Fibroblast of skin of scalp (primary cell): ENCODE results near the gene TIAM1.

ENCODE experiments used
- DNase-seq: peaks from one replicate; pipeline ENCODE4 v3.0.0-alpha.2; 2013

Gene TIAM1

GRCh38 chr21:31162079-31162699, 181.9 kb downstream of the TIAM1 start:
- no peak for DNase-seq

DNA sequence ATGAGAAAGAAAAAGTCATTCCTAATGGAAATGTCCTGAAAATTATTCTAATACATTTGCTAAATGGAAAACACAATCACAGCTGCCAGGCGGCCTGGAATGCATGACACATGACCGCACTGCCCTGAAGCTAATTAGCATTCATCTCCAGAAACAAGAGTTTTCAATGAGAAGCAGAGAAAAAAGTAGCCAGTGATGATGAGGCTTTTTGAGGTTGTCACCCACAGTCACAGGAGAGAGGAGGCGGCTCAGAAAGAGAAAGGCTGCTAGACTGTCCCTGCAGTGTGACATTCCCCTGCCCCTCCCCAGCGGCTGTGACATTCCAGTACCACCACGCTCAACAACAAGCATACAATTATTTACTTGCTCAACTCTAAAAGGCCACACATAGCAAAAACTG, 182.9 kb downstream of the TIAM1 start:
- peak; percentile 75 for DNase-seq

DNA sequence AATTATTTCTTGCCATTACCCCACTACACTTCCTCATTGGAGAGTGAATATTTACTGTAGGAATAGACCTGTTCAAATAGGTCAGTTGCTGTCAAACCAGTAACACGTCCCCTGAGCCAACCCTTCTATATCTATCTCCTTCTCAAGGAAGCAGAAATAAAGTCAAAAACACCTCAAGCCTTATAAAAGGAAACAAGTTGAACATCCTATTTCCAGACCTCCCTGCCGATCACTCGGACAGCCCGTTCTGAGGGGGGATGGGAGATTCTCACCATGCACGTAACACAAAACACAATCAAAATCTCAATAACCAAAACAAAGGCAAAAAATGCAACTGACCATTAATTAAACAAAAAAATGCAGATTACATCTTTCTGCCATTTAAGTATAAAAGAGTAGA, 184.3 kb downstream of the TIAM1 start:
- DNase-seq: no peak

- no peak for DNase-seq
Measured at GRCh38 chr21:31158789-31159581, 185.1 kb downstream of the TIAM1 start.

DNA sequence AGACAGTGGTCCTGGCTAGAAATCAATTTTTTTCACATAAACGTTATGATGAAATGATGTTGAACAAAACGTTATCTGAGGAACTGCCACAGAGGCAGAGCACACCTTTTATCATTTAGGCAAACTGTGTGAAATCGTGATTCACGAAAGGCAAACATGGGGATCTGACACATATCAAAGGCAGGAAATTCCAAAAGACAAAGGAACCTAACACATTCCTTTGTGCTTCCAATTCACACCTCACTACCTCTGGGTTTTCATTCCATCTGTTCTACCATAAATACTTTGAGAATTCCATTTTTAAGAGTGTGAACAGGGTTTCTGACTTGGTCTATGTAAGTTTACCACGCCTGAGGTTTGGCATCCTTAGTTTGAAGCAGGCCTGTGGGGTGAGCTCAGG, 186.3 kb downstream of the TIAM1 start:
- DNase-seq: no peak

GRCh38 chr21:31156662-31157061, 187.4 kb downstream of the TIAM1 start:
- no peak for DNase-seq

- no peak for DNase-seq
Measured at GRCh38 chr21:31156169-31156568, 187.9 kb downstream of the TIAM1 start.

DNA sequence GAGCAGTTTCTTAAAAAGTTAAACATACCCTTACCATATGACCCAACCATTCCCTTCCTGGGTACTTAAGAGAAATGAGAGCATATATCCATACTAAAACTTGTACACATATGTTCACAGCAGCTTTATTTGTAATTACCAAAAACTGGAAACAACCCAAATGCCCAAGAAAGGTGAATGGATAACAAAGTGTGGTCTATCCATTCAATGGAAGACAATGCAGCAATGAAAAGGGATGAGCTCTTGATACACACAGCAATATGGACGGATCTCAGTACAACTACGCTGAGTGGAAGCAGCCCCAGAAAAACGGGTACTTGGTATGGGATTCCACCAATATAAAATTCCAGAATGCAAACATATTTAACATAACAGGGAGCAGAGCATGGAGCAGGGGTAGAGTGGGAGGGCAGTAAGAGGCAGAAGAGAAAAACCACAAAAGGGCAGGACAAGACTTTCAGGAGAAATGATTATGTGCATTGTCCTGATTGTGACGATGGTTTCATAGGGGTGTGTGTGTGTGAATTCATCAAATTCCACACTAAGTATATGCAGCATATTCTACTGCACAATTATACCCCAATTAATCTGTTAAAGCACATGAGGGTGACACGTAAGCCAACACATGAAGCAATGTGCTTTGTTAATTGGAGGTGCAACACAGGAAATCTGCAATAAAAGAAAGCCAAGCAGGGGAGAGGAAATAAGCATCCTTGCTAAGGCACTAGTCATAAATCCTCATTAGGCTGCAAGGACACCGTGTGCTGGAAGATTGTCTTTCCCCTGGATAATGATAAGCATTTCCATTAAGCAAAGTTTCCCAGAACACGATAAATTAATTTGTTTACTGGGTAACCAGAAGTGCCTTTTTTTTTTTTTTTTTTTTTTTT, 192.7 kb downstream of the TIAM1 start:
- no peak for DNase-seq

- DNase-seq: no peak
Measured at GRCh38 chr21:31145274-31145673, 198.8 kb downstream of the TIAM1 start.

DNA sequence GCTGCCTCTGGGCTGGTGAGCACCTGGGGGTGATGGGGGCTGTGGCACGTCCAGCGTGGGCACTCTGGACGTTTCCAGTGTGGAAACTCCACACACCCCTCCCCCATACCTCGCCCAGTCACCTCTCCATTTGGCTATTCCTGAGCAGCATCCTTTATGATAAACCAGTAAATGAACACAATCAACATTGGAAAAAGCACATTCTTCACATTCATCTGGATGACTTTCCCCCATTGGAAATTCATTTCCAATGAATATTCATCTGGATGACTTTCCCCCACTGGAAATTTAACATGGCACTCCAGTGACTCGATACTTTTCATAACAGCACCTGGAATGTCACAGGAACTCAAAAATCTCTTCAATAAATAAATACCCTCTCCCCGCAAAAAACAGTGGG, 201.0 kb downstream of the TIAM1 start:
- DNase-seq: peak; percentile 30

GRCh38 chr21:31142600-31142999, 201.5 kb downstream of the TIAM1 start:
- DNase-seq: no peak

DNA sequence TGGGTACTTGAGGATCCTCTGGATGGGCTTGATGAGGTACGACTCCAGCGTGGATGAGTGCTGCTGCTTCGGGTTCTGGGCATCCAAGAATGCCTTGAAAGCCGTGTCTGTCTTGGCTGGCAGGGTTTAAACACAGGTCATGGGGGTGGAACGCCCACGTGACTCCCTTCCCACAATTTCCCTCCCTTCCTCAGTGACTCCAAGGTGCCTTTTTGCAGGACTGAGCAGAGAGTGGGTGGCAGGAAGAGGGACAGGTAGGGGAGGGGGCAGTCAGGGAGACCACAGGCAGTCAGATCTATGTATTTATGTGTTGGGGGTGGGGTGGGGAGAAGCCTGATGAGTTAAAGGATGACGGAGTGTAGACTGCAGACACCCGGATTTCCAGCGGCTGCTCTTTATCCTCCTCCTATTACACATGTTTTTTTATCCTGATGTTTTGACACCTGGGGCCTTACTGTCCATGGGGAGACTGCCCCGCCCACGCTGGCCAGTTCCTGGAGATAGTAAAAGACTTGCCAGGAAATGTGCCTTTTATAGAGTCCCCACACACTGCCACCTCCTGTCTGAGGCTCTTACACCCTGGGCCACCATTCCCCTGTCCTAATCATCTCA, 202.6 kb downstream of the TIAM1 start:
- DNase-seq: no peak

DNA sequence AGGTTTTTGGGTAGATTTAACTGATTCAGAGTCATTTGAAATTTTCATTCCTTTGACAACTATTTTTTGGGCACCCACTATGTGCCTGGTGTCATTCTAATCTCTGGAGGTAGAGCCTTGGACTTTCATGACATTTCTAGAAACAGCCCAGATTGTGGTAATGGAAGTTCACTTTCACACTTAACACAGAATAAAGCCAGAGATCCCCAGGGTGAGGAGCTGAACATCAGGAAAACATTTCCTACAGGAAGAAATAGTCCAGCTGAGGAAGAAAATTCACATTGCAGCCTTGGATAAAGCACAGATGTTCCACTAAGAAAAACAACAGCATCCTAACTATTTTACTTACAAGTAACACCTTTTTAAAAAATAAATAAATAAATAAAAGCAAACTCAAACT, 203.4 kb downstream of the TIAM1 start:
- no peak for DNase-seq

DNA sequence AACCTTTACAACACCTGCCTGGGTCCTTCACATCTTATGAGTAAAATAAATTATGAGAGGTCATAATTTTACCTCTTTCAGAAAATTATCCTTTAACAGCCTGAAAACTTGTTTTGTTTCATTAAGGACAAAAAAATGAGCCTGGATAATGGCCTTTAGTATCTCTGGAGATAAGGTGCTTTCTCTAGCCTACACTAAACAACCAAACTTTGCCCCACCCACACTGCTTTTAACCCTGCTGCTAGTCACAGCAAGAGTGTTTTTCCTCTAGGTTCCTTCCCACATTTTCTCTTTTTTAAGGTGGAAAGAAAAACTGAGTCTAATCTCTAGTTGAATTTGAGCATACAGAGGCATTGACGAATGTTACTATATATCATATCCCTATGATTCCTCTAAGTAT, 204.0 kb downstream of the TIAM1 start:
- no peak for DNase-seq

- no peak for DNase-seq
Measured at GRCh38 chr21:31137960-31138359, 206.1 kb downstream of the TIAM1 start.

DNA sequence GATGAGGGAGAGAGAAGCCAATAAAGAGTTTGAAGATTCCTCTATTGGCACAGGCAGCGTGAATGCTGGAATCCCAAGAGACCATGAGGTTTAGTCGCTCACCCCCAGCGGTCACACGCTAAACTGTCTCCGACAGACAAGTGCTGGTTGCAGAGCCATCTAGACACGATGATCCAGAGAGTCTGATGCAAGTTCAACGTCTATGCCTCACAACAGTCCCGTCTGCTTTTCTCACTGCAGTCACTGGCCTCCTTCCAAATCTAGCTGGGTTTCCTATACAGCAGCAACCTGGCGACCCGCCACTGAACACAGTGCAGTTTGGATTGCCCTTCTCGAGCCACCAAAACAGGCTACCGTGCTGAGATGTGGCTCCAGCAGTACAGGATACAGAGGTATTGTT, 207.2 kb downstream of the TIAM1 start:
- DNase-seq: peak; percentile 94

GRCh38 chr21:31135531-31136184, 208.4 kb downstream of the TIAM1 start:
- no peak for DNase-seq

DNA sequence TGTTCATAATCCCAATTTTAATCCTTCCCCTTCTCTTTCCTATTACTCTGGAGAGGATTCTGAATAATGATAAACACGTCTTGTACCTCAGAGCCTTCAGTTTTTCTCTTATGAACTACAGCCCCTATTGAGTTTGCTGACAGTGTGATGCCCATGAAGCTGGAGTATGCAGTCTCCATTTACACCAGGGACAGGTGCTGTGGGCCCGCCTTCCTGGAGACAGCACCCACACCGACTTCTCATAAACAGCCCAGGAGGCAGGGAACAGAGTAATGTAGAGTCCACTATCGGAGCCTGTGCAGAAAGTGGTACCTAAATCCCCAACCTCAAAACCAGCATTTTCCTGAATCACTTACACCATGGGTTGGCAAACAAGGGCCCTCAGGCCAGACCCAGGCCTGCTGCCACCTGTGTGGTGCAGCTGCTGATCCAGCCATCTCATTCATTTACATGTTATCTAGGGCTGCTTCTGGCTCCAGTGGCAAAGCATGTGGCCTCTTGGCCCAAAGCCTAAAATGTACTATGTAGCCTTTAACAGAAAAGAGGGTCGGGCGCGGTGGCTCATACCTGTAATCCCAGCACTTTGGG, 210.7 kb downstream of the TIAM1 start:
- no peak for DNase-seq

- peak; percentile 52 for DNase-seq
Measured at GRCh38 chr21:31132574-31133242, 211.4 kb downstream of the TIAM1 start.

- DNase-seq: no peak
Measured at GRCh38 chr21:31130821-31131220, 213.2 kb downstream of the TIAM1 start.

DNA sequence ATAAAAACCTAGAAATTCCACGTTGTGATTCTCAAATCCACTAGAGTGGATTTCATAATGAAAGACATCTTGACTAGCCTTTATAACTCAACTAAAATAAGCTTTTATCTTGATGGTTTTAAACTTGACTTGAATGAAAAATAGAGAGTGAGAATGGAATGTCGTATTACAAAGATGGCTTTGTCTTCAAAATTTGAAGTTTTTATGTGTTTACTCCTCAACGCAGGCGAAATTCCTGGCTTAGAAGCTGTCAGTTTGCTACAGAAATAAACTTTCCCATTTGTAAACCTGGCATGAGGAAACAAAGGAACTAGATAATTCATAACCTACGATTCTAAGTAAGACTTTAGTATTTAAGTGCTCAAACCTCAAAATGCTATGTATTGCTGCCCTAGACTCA, 215.8 kb downstream of the TIAM1 start:
- DNase-seq: no peak
